ENCODE measurements around the gene ENGASE. TPM values are rescaled to one million over a fixed set of nuclear protein-coding genes. Genes with fewer than 3 reads are reported as not detected.
"Not testable (repeated sequence)": the region's sequence is repeated elsewhere in the genome, so short reads cannot be mapped to it uniquely, and the experiment has no call there.

ENGASE gene
- total and polyA plus RNA-seq, 2 donors (not counting 1 experiment from before 2014, with no cell fraction given), result 92.1 to 122 TPM

GRCh38 chr17:79074121-79074648 lies 439 bp upstream of the ENGASE start:
- ATAC-seq (ENCODE audit: low read depth); H4K20me1 ChIP-seq (ENCODE audit: control insufficient read depth, insufficient read depth, low read length, poor library complexity, severe bottlenecking); H3K36me3 ChIP-seq (replicated peaks in 1 of 2; ENCODE audit: control extremely low read depth in 1 of 2, control insufficient read depth in 1 of 2, extremely low read depth in 1 of 2, insufficient read depth in 2 of 2, low read length in 1 of 2); H3K27me3 ChIP-seq (replicated peaks in 1 of 4; ENCODE audit: control extremely low read depth in 1 of 4, control insufficient read depth in 3 of 4, insufficient read depth in 4 of 4, low read length in 3 of 4); H3K79me2 ChIP-seq (ENCODE audit: control insufficient read depth, insufficient read depth, low read length); H3K27me3 Mint-ChIP-seq; DNase-seq; H3K9me3 ChIP-seq (ENCODE audit: control extremely low read depth in 1 of 3, control insufficient read depth in 2 of 3, insufficient read depth in 1 of 3, low read length in 2 of 3); H3K9me3 Mint-ChIP-seq (ENCODE audit: insufficient read depth): not testable (repeated sequence)
- 81% methylated on average over 20 of the region's 22 CpGs for WGBS (ENCODE audit: insufficient coverage)
- peaks cover 10% of the 10 kb centered on the region for H3K4me1 Mint-ChIP-seq
- Histone ChIP-seq H2AFZ (ENCODE audit: insufficient read depth, low read depth, low read length, poor library complexity, severe bottlenecking) (peak overlapping the region; percentile 95), H3K4me2 (replicated peaks; ENCODE audit: low read depth, low read length, poor library complexity, severe bottlenecking) (peak overlapping the region; percentile 99), H3K4me1 (ENCODE audit: control insufficient read depth in 2 of 2, insufficient read depth in 2 of 2, low read length in 2 of 2) (peaks cover 11 to 18% of the 10 kb centered on the region in 2 donors), H3K9ac (ENCODE audit: low read length) (peak overlapping the region; percentile 91), H3K27ac (ENCODE audit: low read length in 2 of 2) (peak overlapping the region in 1 of 2 donors; percentile 49), H3K4me3 (ENCODE audit: control extremely low read depth in 1 of 5, extremely low read depth in 1 of 5, insufficient read depth in 1 of 5, low read depth in 2 of 5, low read length in 4 of 5) (peak overlapping the region; percentile 7 to 73 (median 66))
- peak overlapping the region; percentile 85 for H3K4me3 Mint-ChIP-seq
- peak overlapping the region; percentile 68 for H3K27ac Mint-ChIP-seq
- intact Hi-C loops (cut with micrococcal nuclease), result loop anchor here (2.0 kb wide), 1 partner anchor 65 kb away; the partner anchor contains the start of gene CANT1
- CTCF ChIA-PET, result interaction anchor here (0.8 to 3.4 kb wide), 5 partner anchors 10 to 318 kb away, joined by 3 to 21 read pairs (median 8); no protein-coding TSS in a partner anchor
- POLR2A ChIA-PET, result interaction anchor here (2.4 kb wide), 1 partner anchor 267 kb away, joined by 6 read pairs; no protein-coding TSS in a partner anchor

GRCh38 chr17:79075446-79075750 lies 774 bp downstream of the ENGASE start:
- H3K9ac ChIP-seq (ENCODE audit: low read length), result peak overlapping the region; percentile 91
- peak overlapping the region in 4 of 5 experiments; percentile 51 to 73 (median 68) for H3K4me3 ChIP-seq (ENCODE audit: control extremely low read depth in 1 of 5, extremely low read depth in 1 of 5, insufficient read depth in 1 of 5, low read depth in 2 of 5, low read length in 4 of 5)
- Mint-ChIP-seq H3K27ac (peak overlapping the region; percentile 59), H3K4me3 (peak overlapping the region; percentile 88), H3K27me3 (peaks cover 1% of the 10 kb centered on the region), H3K4me1 (peaks cover 10% of the 10 kb centered on the region), H3K9me3 (ENCODE audit: insufficient read depth) (no peaks in the 10 kb centered on the region)
- TF ChIP-seq EZH2 (IDR thresholded peaks at IDR 0.05; ENCODE audit: borderline replicate concordance, insufficient read depth, low read depth, low read length, poor library complexity, severe bottlenecking) (no peak), CTCF (IDR thresholded peaks at IDR 0.05) (no peak)
- peaks cover 11 to 18% of the 10 kb centered on the region in 2 donors for H3K4me1 ChIP-seq (ENCODE audit: control insufficient read depth in 2 of 2, insufficient read depth in 2 of 2, low read length in 2 of 2)
- H3K9me3 ChIP-seq (ENCODE audit: control extremely low read depth in 1 of 3, control insufficient read depth in 2 of 3, insufficient read depth in 1 of 3, low read length in 2 of 3), result no peaks in the 10 kb centered on the region
- ATAC-seq (ENCODE audit: low read depth), result no peak
- no peaks in the 10 kb centered on the region for H3K79me2 ChIP-seq (ENCODE audit: control insufficient read depth, insufficient read depth, low read length)
- H2AFZ ChIP-seq (ENCODE audit: insufficient read depth, low read depth, low read length, poor library complexity, severe bottlenecking), result peak overlapping the region; percentile 95
- CTCF ChIA-PET, result interaction anchor here (3.4 kb wide), 1 partner anchor 317 kb away, joined by 21 read pairs; no protein-coding TSS in a partner anchor
- POLR2A ChIA-PET, result no interaction called here
- no peaks in the 10 kb centered on the region for H3K27me3 ChIP-seq (replicated peaks in 1 of 4; ENCODE audit: control extremely low read depth in 1 of 4, control insufficient read depth in 3 of 4, insufficient read depth in 4 of 4, low read length in 3 of 4)
- H3K27ac ChIP-seq (ENCODE audit: low read length in 2 of 2), result peak overlapping the region in 1 of 2 donors; percentile 70
- intact Hi-C loops (cut with micrococcal nuclease), result loop anchor here (2.0 kb wide), 1 partner anchor 67 kb away; the partner anchor contains the start of gene CANT1
- peaks cover 0 to 11% of the 10 kb centered on the region in 2 experiments for H3K36me3 ChIP-seq (replicated peaks in 1 of 2; ENCODE audit: control extremely low read depth in 1 of 2, control insufficient read depth in 1 of 2, extremely low read depth in 1 of 2, insufficient read depth in 2 of 2, low read length in 1 of 2)
- 0% methylated on average over 5 of the region's 6 CpGs for WGBS (ENCODE audit: insufficient coverage)
- H3K4me2 ChIP-seq (replicated peaks; ENCODE audit: low read depth, low read length, poor library complexity, severe bottlenecking), result peak overlapping the region; percentile 99
- DNase-seq, result peak; percentile 51
- no peaks in the 10 kb centered on the region for H4K20me1 ChIP-seq (ENCODE audit: control insufficient read depth, insufficient read depth, low read length, poor library complexity, severe bottlenecking)
